Upper lobe of right lung (tissue), 1 donor: Measurements from ENCODE around the gene FGB. TPM values are rescaled to one million over a fixed set of nuclear protein-coding genes. Genes with fewer than 3 reads are reported as not detected.
A peak's percentile ranks its signal among the peaks of the same experiment; 100 is the strongest.

ENCODE experiments used
- ATAC-seq: fragments of 200-7000 bp; cut with Tn5 transposase; one replicate; pipeline ENCODE4 v1.9.1; 2020; ENCODE audit warnings: mild to moderate bottlenecking, moderate library complexity
- DNase-seq: peaks from one replicate; pipeline ENCODE4 v3.0.0-alpha.2; 2020
- H3K27ac ChIP-seq: fragments of 200-600 bp; one replicate; pipeline ENCODE4 v1.8.0; 2022
- H3K27me3 ChIP-seq: fragments of 200-600 bp; one replicate; pipeline ENCODE4 v1.8.0; 2022; ENCODE audit warnings: mild to moderate bottlenecking
- H3K36me3 ChIP-seq: fragments of 200-600 bp; one replicate; pipeline ENCODE4 v1.8.0; 2022
- H3K4me1 ChIP-seq: fragments of 200-600 bp; one replicate; pipeline ENCODE4 v1.8.0; 2022
- H3K4me3 ChIP-seq: fragments of 200-600 bp; one replicate; pipeline ENCODE4 v1.8.0; 2022; ENCODE audit warnings: mild to moderate bottlenecking
- H3K9me3 ChIP-seq: fragments of 200-600 bp; one replicate; pipeline ENCODE4 v1.8.0; 2022
- intact Hi-C: fragments of 100-400 bp; cut with DNase I; formaldehyde crosslinking; loops from one replicate; pipeline ENCODE4 v1.11.0; 2022
- total RNA-seq: library from RNA; stranded (reverse); fragmentation: NEBNext Ultra II Directional; extraction: Animal tissue kit (Norgen Biotek cat#: 25700); gene quantifications from one replicate; pipeline ENCODE4 v1.2.1, GENCODE V29; 2021
- TF ChIP-seq, protein P1 (sequence below): fragments of 200-600 bp; IDR thresholded peaks from one replicate; pipeline ENCODE4 v1.8.0; 2022; ENCODE audit warnings: antibody characterized with exemption
- donor health status: DM: no; HTN: yes; CAD: no; lungs with severe emphysema.

FGB gene
- total RNA-seq, 1 donor from 2014 or later = 1.2 TPM

- Histone ChIP-seq H3K4me1 (no peaks in the 10 kb centered on the region), H3K4me3 (no peak overlapping the region), H3K27me3 (no peaks in the 10 kb centered on the region), H3K36me3 (no peaks in the 10 kb centered on the region), H3K9me3 (no peaks in the 10 kb centered on the region), H3K27ac (no peak overlapping the region)
- intact Hi-C loops = loop anchor here (10.0 kb wide), 1 partner anchor 65 kb away; no protein-coding TSS in a partner anchor
- DNase-seq (no peak), ATAC-seq (peak; percentile 93)
- TF ChIP-seq, protein P1, sequence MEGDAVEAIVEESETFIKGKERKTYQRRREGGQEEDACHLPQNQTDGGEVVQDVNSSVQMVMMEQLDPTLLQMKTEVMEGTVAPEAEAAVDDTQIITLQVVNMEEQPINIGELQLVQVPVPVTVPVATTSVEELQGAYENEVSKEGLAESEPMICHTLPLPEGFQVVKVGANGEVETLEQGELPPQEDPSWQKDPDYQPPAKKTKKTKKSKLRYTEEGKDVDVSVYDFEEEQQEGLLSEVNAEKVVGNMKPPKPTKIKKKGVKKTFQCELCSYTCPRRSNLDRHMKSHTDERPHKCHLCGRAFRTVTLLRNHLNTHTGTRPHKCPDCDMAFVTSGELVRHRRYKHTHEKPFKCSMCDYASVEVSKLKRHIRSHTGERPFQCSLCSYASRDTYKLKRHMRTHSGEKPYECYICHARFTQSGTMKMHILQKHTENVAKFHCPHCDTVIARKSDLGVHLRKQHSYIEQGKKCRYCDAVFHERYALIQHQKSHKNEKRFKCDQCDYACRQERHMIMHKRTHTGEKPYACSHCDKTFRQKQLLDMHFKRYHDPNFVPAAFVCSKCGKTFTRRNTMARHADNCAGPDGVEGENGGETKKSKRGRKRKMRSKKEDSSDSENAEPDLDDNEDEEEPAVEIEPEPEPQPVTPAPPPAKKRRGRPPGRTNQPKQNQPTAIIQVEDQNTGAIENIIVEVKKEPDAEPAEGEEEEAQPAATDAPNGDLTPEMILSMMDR = peak; percentile 51
These were observed 3.1 kb upstream of the FGB start for GRCh38 chr4:154559494-154560418.

- DNase-seq (no peak), ATAC-seq (no peak)
- Histone ChIP-seq H3K4me1 (no peaks in the 10 kb centered on the region), H3K4me3 (no peak overlapping the region), H3K27ac (no peak overlapping the region), H3K9me3 (no peaks in the 10 kb centered on the region), H3K36me3 (no peaks in the 10 kb centered on the region), H3K27me3 (no peaks in the 10 kb centered on the region)
- intact Hi-C loops = no loop called here
- TF ChIP-seq, protein P1 = no peak
These were observed 2.4 kb upstream of the FGB start for GRCh38 chr4:154560419-154560801.

DNA sequence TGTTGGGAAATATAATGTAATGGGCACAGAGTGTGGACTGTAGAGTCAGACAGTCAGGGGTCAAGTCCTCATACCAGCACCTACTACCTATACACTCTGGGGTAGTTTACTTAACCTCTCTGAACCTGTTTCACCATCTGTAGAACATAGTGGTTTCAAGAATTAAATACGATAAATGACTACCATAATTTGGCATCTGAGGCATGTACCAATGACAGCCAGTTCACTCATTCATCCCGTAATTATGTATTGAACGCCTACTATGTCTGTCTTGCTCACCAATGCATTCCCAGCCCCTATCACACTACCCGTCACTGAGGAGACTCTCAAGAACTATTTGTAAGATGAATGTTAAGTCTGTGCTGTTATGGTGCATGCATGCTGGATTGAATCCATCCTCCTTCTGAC, 2.0 kb upstream of the FGB start:
- H3K27me3 ChIP-seq = no peaks in the 10 kb centered on the region
- H3K27ac ChIP-seq = no peak overlapping the region
- no peaks in the 10 kb centered on the region for H3K36me3 ChIP-seq
- no peak for DNase-seq
- ATAC-seq = peak; percentile 28
- H3K4me3 ChIP-seq = no peak overlapping the region
- H3K9me3 ChIP-seq = no peaks in the 10 kb centered on the region
- TF ChIP-seq, protein P1 = no peak
- intact Hi-C loops = no loop called here
- no peaks in the 10 kb centered on the region for H3K4me1 ChIP-seq

DNA sequence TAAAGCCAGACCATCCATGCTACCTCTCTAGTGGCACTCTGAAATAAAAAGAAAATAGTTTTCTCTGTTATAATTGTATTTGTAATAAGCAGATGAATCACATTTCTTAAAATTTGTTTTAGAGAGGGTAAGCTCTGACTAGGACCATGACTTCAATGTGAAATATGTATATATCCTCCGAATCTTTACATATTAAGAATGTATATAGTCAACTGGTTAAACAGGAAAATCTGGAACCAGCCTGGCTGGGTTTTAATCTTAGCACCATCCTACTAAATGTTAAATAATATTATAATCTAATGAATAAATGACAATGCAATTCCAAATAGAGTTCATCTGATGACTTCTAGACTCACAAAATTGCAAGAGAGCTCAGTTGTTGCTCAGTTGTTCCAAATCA, 1.5 kb downstream of the FGB start:
- no peak for ATAC-seq
- Histone ChIP-seq H3K36me3 (no peaks in the 10 kb centered on the region), H3K9me3 (no peaks in the 10 kb centered on the region), H3K4me3 (no peak overlapping the region), H3K27me3 (no peaks in the 10 kb centered on the region), H3K4me1 (no peaks in the 10 kb centered on the region), H3K27ac (no peak overlapping the region)
- TF ChIP-seq, protein P1 = no peak
- intact Hi-C loops = no loop called here
- DNase-seq = no peak

- no peak overlapping the region for H3K27ac ChIP-seq
- no peak for DNase-seq
- no peaks in the 10 kb centered on the region for H3K9me3 ChIP-seq
- no peaks in the 10 kb centered on the region for H3K4me1 ChIP-seq
- intact Hi-C loops = no loop called here
- TF ChIP-seq, protein P1 = no peak
- no peak overlapping the region for H3K4me3 ChIP-seq
- ATAC-seq = no peak
- no peaks in the 10 kb centered on the region for H3K27me3 ChIP-seq
- no peaks in the 10 kb centered on the region for H3K36me3 ChIP-seq
These were observed 2.9 kb downstream of the FGB start for GRCh38 chr4:154565704-154566103.
